Prostate gland (tissue), 2 donors: ENCODE results near the gene BHLHA15. TPM values are rescaled to one million over a fixed set of nuclear protein-coding genes. Genes with fewer than 3 reads are reported as not detected.

Experiments used
- DNase-seq: peaks from one replicate; pipeline ENCODE4 v3.0.0-alpha.2; 2019; ENCODE audit warnings: low spot score
- H3K27ac ChIP-seq, 2 donors: fragments of 200-600 bp; sonication (generic); 2 replicates each; pipeline ENCODE4 v1.5.1; 2017 to 2019
- H3K27me3 ChIP-seq: fragments of 200-600 bp; sonication (generic); replicated peaks from 2 replicates; pipeline ENCODE4 v1.5.1; 2019; ENCODE audit not compliant: insufficient read depth
- H3K36me3 ChIP-seq, 2 donors: fragments of 200-600 bp; sonication (generic); 1 replicate in 1 of 2; 2 replicates in 1 of 2; pipeline versions ENCODE4 v1.5.1 to v1.8.1; 2017 to 2019
- H3K4me1 ChIP-seq: fragments of 200-600 bp; sonication (generic); replicated peaks from 2 replicates; pipeline ENCODE4 v1.5.1; 2019
- H3K4me3 ChIP-seq, 2 donors: fragments of 200-600 bp; sonication (generic); 2 replicates each; pipeline ENCODE4 v1.5.1; 2017 to 2019
- H3K9me3 ChIP-seq: fragments of 200-600 bp; sonication (generic); 2 replicates; pipeline ENCODE4 v1.5.1; 2017
- POLR2A ChIP-seq: fragments of 450-650 bp; IDR thresholded peaks from one replicate; pipeline ENCODE4 v1.6.1; 2016; ENCODE audit warnings: antibody characterized with exemption, mild to moderate bottlenecking
- POLR2AphosphoS5 ChIP-seq: sonication (generic); formaldehyde crosslinking; IDR thresholded peaks from one replicate; pipeline ENCODE4 v1.6.1; 2017; ENCODE audit warnings: antibody characterized with exemption
- WGBS: methylation state at CpG from one replicate; pipeline ENCODE4 v1.1.5; 2018; 5-methylcytosine and 5-hydroxymethylcytosine counted together
- intact Hi-C: fragments of 100-400 bp; cut with DNase I; formaldehyde crosslinking; loops from one replicate; pipeline ENCODE4 v1.14.2; 2022
- total RNA-seq, 2 donors: library from RNA; depleted of rRNA; stranded (reverse); fragments of >200 nt; gene quantifications; one replicate each; pipeline ENCODE4 v1.1.0, GENCODE V29; 2016
- TF ChIP-seq, protein P1 (sequence below), 4 experiments: fragments of 200-600 bp in 2 of 4; fragments of 450-650 bp in 2 of 4; sonication (generic) in 2 of 4; IDR thresholded peaks; 1 replicate in 3 of 4; 2 replicates in 1 of 4; pipeline ENCODE4 v1.5.1; 2016 to 2019; ENCODE audit warnings: antibody characterized with exemption in 4 of 4, mild to moderate bottlenecking in 2 of 4, moderate library complexity in 2 of 4

Gene BHLHA15
- total RNA-seq, 2 donors from 2014 or later: 24.6 to 90.9 TPM

DNA sequence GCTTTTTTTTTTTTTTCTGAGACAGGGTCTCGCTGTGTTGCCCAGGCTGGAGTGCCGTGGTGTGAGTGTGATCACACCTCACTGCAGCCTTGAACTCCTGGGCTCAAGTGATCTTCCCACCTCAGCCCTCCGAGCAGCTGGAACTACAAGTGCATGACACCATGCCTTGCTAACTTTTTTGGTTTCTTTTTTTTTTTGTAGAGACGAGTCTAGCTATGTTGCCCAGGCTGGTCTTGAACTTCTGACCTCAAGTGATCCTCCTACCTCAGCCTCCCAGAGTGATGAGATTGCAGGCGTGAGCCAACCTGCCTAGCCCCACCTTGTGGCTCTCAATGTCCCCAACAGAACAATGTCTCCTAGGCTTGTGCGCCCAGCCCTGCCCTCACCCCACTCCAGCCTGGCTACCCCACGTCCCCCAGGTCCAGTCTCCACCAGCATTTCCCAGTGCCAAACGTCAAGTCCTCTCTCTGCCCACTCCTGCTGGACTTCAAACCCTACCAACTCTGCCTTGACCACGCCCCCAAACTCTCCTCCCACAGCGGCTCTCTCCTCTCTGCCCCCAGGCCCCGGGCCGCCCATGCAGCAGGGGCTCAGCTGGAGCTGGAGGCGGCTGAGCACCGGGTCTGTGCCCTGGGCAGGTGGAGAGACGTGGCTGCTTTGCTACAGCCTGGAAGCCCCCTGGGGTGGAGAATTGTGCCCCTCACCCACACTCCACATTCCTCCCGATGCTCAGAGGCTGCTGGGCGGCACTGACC, 18.9 kb downstream of the BHLHA15 start:
- Histone ChIP-seq H3K4me1 (peaks cover 6% of the 10 kb centered on the region), H3K27ac (no peak overlapping the region), H3K9me3 (no peaks in the 10 kb centered on the region), H3K36me3 (no peaks in the 10 kb centered on the region), H3K27me3 (no peaks in the 10 kb centered on the region), H3K4me3 (no peak overlapping the region)
- intact Hi-C loops: no loop called here
- DNase-seq: no peak
- 84% methylated on average over 17 of the region's 17 CpGs for WGBS
- TF ChIP-seq POLR2A (no peak), POLR2AphosphoS5 (no peak)
- TF ChIP-seq, protein P1, sequence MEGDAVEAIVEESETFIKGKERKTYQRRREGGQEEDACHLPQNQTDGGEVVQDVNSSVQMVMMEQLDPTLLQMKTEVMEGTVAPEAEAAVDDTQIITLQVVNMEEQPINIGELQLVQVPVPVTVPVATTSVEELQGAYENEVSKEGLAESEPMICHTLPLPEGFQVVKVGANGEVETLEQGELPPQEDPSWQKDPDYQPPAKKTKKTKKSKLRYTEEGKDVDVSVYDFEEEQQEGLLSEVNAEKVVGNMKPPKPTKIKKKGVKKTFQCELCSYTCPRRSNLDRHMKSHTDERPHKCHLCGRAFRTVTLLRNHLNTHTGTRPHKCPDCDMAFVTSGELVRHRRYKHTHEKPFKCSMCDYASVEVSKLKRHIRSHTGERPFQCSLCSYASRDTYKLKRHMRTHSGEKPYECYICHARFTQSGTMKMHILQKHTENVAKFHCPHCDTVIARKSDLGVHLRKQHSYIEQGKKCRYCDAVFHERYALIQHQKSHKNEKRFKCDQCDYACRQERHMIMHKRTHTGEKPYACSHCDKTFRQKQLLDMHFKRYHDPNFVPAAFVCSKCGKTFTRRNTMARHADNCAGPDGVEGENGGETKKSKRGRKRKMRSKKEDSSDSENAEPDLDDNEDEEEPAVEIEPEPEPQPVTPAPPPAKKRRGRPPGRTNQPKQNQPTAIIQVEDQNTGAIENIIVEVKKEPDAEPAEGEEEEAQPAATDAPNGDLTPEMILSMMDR (IDR thresholded peaks at IDR 0.05): no peak

DNA sequence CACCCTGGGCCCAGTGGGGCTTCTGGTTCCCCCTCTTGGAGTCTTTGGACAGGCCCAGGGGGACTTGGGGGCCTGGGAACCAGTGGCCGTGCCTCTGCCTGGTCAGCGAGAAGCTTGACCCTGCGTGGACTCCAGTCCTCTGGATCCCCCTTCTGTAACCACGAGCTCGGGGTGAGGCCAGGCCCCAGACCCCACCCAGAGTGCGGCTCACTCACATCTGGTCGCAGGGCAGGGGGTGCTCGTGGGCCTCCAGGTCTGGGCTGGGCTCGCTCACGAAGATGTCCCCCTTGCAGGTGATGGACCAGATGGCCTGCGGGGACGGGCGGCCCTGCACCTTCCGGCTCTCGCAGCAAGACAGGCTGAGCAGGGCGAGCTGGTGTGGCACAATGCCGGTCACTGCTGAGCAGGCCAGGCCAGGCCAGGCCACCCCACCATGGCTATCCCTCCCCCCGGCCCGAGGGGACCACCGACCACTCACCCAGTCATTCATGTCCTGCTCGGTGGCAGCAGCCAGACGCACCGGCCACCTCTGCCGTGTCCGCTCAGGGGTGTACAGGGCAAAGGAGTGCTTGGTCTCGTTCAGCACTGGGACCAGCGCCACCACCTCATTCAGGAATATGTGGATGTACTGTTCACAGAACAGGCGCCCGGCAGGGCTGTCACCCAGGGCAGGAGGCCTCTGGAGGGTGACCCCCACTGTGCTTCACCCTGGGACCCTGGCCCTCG, 19.7 kb downstream of the BHLHA15 start:
- intact Hi-C loops: no loop called here
- Histone ChIP-seq H3K36me3 (no peaks in the 10 kb centered on the region), H3K4me1 (peaks cover under 1% of the 10 kb centered on the region), H3K27ac (no peak overlapping the region), H3K27me3 (no peaks in the 10 kb centered on the region), H3K9me3 (no peaks in the 10 kb centered on the region), H3K4me3 (no peak overlapping the region)
- WGBS: 94% methylated on average over 26 of the region's 30 CpGs
- no peak for TF ChIP-seq POLR2A
- TF ChIP-seq, protein P1 (IDR thresholded peaks at IDR 0.05): no peak
- no peak for TF ChIP-seq POLR2AphosphoS5
- DNase-seq: no peak

DNA sequence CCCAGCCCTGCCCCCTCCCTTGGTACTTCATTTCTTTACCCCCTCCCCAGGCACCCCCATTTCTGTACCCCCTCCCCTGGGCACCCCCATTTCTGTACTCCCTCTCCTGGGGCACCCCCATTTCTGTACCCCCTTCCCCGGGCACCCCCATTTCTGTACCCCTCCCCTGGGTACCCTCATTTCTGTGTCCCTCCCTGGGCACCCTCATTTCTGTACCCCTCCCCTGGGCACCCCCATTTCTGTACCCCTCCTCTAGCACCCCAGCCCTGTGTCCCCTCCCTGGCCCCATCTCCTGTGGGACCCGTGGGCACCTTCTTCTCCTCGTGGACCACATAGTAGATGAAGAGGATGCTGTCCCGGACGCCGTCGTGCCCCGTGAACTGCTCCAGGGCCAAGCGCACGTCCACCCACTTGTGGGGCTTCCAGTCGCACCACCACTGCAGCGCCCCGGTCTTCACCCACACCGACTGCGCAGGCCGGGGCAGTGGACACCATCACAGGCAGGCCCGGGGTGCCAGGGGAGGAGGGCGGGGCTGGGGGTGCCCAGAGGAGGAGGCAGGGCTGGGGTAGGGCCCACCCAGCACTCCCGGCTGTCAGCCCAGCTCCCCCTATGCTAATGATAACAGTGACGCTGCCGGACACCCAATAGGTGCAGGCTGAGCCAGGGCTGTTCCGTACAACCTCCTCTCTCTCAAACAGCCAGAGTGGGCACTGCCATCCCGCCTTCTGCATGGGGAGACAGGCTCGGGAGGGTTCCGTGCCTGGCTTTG, 20.4 kb downstream of the BHLHA15 start:
- Histone ChIP-seq H3K36me3 (no peaks in the 10 kb centered on the region), H3K4me1 (no peaks in the 10 kb centered on the region), H3K9me3 (no peaks in the 10 kb centered on the region), H3K27ac (no peak overlapping the region), H3K27me3 (no peaks in the 10 kb centered on the region), H3K4me3 (no peak overlapping the region)
- WGBS: 91% methylated on average over 25 of the region's 25 CpGs
- intact Hi-C loops: no loop called here
- DNase-seq: no peak
- TF ChIP-seq, protein P1 (IDR thresholded peaks at IDR 0.05): no peak
- TF ChIP-seq POLR2A: no peak
- TF ChIP-seq POLR2AphosphoS5: no peak

DNA sequence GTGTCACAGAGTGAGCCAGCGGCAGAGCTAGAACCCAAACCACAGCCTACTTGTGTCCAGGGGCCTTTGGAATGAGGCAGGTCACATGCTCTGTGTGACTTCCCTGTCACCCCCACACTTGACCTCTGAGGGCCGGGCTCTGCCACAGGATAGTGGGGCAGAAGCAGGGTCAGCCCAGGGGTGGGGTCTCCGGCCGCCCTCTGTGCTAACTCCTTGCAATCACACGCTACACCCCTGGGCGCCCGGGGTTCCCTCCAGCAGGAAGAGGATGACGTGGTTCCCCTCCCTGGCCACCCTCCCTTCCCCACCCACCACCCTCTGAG, 21.0 kb downstream of the BHLHA15 start:
- TF ChIP-seq POLR2AphosphoS5: no peak
- TF ChIP-seq, protein P1 (IDR thresholded peaks at IDR 0.05): no peak
- DNase-seq: no peak
- Histone ChIP-seq H3K4me1 (no peaks in the 10 kb centered on the region), H3K27ac (no peak overlapping the region), H3K36me3 (no peaks in the 10 kb centered on the region), H3K27me3 (no peaks in the 10 kb centered on the region), H3K9me3 (no peaks in the 10 kb centered on the region), H3K4me3 (no peak overlapping the region)
- intact Hi-C loops: no loop called here
- 92% methylated on average over 8 of the region's 8 CpGs for WGBS
